BJ (cell line): Measurements from ENCODE around the gene ABLIM1. TPM values are rescaled to one million over a fixed set of nuclear protein-coding genes. Genes with fewer than 3 reads are reported as not detected.
A peak's percentile ranks its signal among the peaks of the same experiment; 100 is the strongest.

Experiments used
- CTCF ChIA-PET: fragments of 350-600 bp; formaldehyde crosslinking; extraction: SDS; loops from one replicate; lab custom pipeline; 2021; ENCODE audit warnings: antibody characterized with exemption, inconsistent platforms; lab: Yijun Ruan, JAX
- POLR2A ChIA-PET: fragments of 300-600 bp; sonication (Branson Sonifier 250); formaldehyde crosslinking; extraction: SDS; loops from one replicate; lab custom pipeline; 2021; ENCODE audit warnings: antibody characterized with exemption; lab: Charles Lee
- DNase-seq: peaks from one replicate; pipeline ENCODE4 v3.0.0-alpha.2; 2011; ENCODE audit warnings: low read depth
- H3K27me3 ChIP-seq: 2 replicates; pipeline ENCODE4 v1.6.0; 2011; ENCODE audit warnings: low read length; ENCODE audit not compliant: control insufficient read depth, insufficient read depth
- H3K36me3 ChIP-seq: 2 replicates; pipeline ENCODE4 v1.5.1; 2011; ENCODE audit warnings: low read length; ENCODE audit not compliant: control insufficient read depth, insufficient read depth
- H3K4me3 ChIP-seq: 2 replicates; pipeline ENCODE4 v1.5.1; 2011; ENCODE audit warnings: low read depth, mild to moderate bottlenecking, control low read depth, low read length
- CTCF ChIP-seq: IDR thresholded peaks from 2 replicates; pipeline ENCODE4 v1.5.1; 2011; ENCODE audit warnings: low read depth, mild to moderate bottlenecking, control low read depth, inconsistent platforms, low read length, moderate library complexity; ENCODE audit not compliant: insufficient read depth
- polyA plus RNA-seq: library from polyadenylated mRNA; depleted of rRNA; stranded (reverse); fragments of >200 nt; gene quantifications from 2 replicates; pipeline ENCODE4 v1.2.3, GENCODE V29; 2011

The ABLIM1 gene
- polyA plus RNA-seq, 1 experiment: 14.4 TPM

- no peak for DNase-seq
- no peak overlapping the region for H3K4me3 ChIP-seq
- ChIA-PET POLR2A (interaction anchor here (0.7 kb wide), 1 partner anchor 179 kb away, joined by 3 read pairs; no protein-coding TSS in a partner anchor), CTCF (interaction anchor here (0.7 to 1.4 kb wide), 6 partner anchors 10 to 347 kb away, joined by 3 to 4 read pairs (median 4); no protein-coding TSS in a partner anchor)
- no peaks in the 10 kb centered on the region for H3K36me3 ChIP-seq
- no peaks in the 10 kb centered on the region for H3K27me3 ChIP-seq
- no peak for TF ChIP-seq CTCF
These were observed 7.2 kb downstream of the ABLIM1 start for GRCh38 chr10:114650831-114651230.

GRCh38 chr10:114650266-114650665 is 7.8 kb downstream of the ABLIM1 start:
- ChIA-PET POLR2A (interaction anchor here (0.7 kb wide), 1 partner anchor 179 kb away, joined by 3 read pairs; no protein-coding TSS in a partner anchor), CTCF (interaction anchor here (0.7 to 1.4 kb wide), 5 partner anchors 10 to 346 kb away, joined by 3 to 4 read pairs (median 4); no protein-coding TSS in a partner anchor)
- DNase-seq: no peak
- H3K4me3 ChIP-seq: no peak overlapping the region
- no peaks in the 10 kb centered on the region for H3K36me3 ChIP-seq
- H3K27me3 ChIP-seq: no peaks in the 10 kb centered on the region
- TF ChIP-seq CTCF: no peak

GRCh38 chr10:114649217-114649903 is 8.7 kb downstream of the ABLIM1 start:
- ChIA-PET POLR2A (no interaction called here), CTCF (interaction anchor here (1.2 to 1.4 kb wide), 2 partner anchors 11 to 36 kb away, joined by 4 read pairs; no protein-coding TSS in a partner anchor)
- no peak overlapping the region for H3K4me3 ChIP-seq
- no peaks in the 10 kb centered on the region for H3K27me3 ChIP-seq
- TF ChIP-seq CTCF: no peak
- no peaks in the 10 kb centered on the region for H3K36me3 ChIP-seq
- no peak for DNase-seq

GRCh38 chr10:114648368-114648767 is 9.7 kb downstream of the ABLIM1 start:
- peak; percentile 56 for DNase-seq
- Histone ChIP-seq H3K36me3 (no peaks in the 10 kb centered on the region), H3K27me3 (no peaks in the 10 kb centered on the region), H3K4me3 (no peak overlapping the region)
- POLR2A ChIA-PET: no interaction called here
- CTCF ChIA-PET: interaction anchor here (1.4 kb wide), 1 partner anchor 37 kb away, joined by 4 read pairs; no protein-coding TSS in a partner anchor
- TF ChIP-seq CTCF: no peak

- TF ChIP-seq CTCF: no peak
- ChIA-PET CTCF (interaction anchor here (0.8 to 1.4 kb wide), 4 partner anchors 23 to 124 kb away, joined by 4 to 5 read pairs (median 4); no protein-coding TSS in a partner anchor), POLR2A (interaction anchor here (0.7 kb wide), 1 partner anchor 9 kb away, joined by 3 read pairs; no protein-coding TSS in a partner anchor)
- no peaks in the 10 kb centered on the region for H3K27me3 ChIP-seq
- no peak overlapping the region for H3K4me3 ChIP-seq
- no peak for DNase-seq
- H3K36me3 ChIP-seq: no peaks in the 10 kb centered on the region
These were observed 10.4 kb downstream of the ABLIM1 start for GRCh38 chr10:114647545-114648138.
